Endodermal cell (in vitro differentiated cells): Measurements from ENCODE around the gene PFDN1. TPM values are rescaled to one million over a fixed set of nuclear protein-coding genes. Genes with fewer than 3 reads are reported as not detected.

Source experiments
- DNase-seq: peaks from one replicate; pipeline ENCODE4 v3.0.0-alpha.2; 2017
- H3K27ac ChIP-seq: 2 replicates; pipeline ENCODE4 v1.5.1; 2013; ENCODE audit warnings: mild to moderate bottlenecking, low read depth, low read length, moderate library complexity
- H3K27me3 ChIP-seq: 2 replicates; pipeline ENCODE4 v1.6.1; 2013; ENCODE audit warnings: mild to moderate bottlenecking, low read length, moderate library complexity; ENCODE audit not compliant: insufficient read depth, control insufficient read depth, poor library complexity, severe bottlenecking
- H3K36me3 ChIP-seq: 2 replicates; pipeline ENCODE4 v1.7.0; 2013; ENCODE audit warnings: mild to moderate bottlenecking, low read length, moderate library complexity; ENCODE audit not compliant: control insufficient read depth, insufficient read depth
- H3K4me1 ChIP-seq: one replicate; pipeline ENCODE4 v1.7.0; 2013; ENCODE audit warnings: low read length; ENCODE audit not compliant: control insufficient read depth, insufficient read depth
- H3K4me3 ChIP-seq: 2 replicates; pipeline ENCODE4 v1.5.1; 2013; ENCODE audit warnings: mild to moderate bottlenecking, low read length, moderate library complexity
- H3K9ac ChIP-seq: 2 replicates; pipeline ENCODE4 v1.6.1; 2013; ENCODE audit warnings: mild to moderate bottlenecking, low read length, moderate library complexity; ENCODE audit not compliant: poor library complexity, severe bottlenecking; ENCODE audit errors: extremely low read depth
- H3K9me3 ChIP-seq: 2 replicates; pipeline ENCODE4 v1.6.1; 2013; ENCODE audit warnings: mild to moderate bottlenecking, low read length, moderate library complexity; ENCODE audit not compliant: control insufficient read depth
- H3K27ac Mint-ChIP-seq: 2 replicates; pipeline ENCODE4 v1.8.0; 2020; ENCODE audit warnings: mixed read lengths
- H3K27me3 Mint-ChIP-seq: 2 replicates; pipeline ENCODE4 v1.8.0; 2021; ENCODE audit warnings: mild to moderate bottlenecking, mixed read lengths; ENCODE audit not compliant: insufficient read depth
- H3K36me3 Mint-ChIP-seq: 2 replicates; pipeline ENCODE4 v1.8.0; 2020; ENCODE audit warnings: low read depth, mixed read lengths
- H3K4me1 Mint-ChIP-seq: 2 replicates; pipeline ENCODE4 v1.8.0; 2020; ENCODE audit warnings: mixed read lengths
- H3K4me3 Mint-ChIP-seq: 2 replicates; pipeline ENCODE4 v1.8.0; 2020; ENCODE audit warnings: mild to moderate bottlenecking, moderate library complexity, mixed read lengths
- H3K9me3 Mint-ChIP-seq: 2 replicates; pipeline ENCODE4 v1.8.0; 2020; ENCODE audit warnings: mild to moderate bottlenecking, mixed read lengths
- WGBS, 2 experiments: methylation state at CpG; one replicate each; pipeline versions ENCODE4 v1.1.5 to v1.1.7; 2013; ENCODE audit warnings: missing lambda C conversion rate in 2 of 2, mixed read lengths in 1 of 2; ENCODE audit not compliant: insufficient coverage in 1 of 2, insufficient read length in 1 of 2; 5-methylcytosine and 5-hydroxymethylcytosine counted together
- total RNA-seq, 2 donors: library from RNA; stranded (reverse); fragmentation: NEBNext Ultra II Directional in 1 of 2; extraction: Animal tissue kit (Norgen Biotek cat#: 25700) in 1 of 2; gene quantifications; 2 replicates in 1 of 2; 3 replicates in 1 of 2; pipeline ENCODE4 v1.2.1, GENCODE V29; 2021
- TF ChIP-seq, protein P1 (sequence below): fragments of 200-600 bp; sonication (generic); conservative IDR thresholded peaks from 2 replicates; pipeline ENCODE4 v1.5.0; 2021; ENCODE audit warnings: antibody characterized with exemption, mild to moderate bottlenecking

PFDN1 gene
- total RNA-seq, 2 donors from 2014 or later: 62.9 to 64.4 TPM

DNA sequence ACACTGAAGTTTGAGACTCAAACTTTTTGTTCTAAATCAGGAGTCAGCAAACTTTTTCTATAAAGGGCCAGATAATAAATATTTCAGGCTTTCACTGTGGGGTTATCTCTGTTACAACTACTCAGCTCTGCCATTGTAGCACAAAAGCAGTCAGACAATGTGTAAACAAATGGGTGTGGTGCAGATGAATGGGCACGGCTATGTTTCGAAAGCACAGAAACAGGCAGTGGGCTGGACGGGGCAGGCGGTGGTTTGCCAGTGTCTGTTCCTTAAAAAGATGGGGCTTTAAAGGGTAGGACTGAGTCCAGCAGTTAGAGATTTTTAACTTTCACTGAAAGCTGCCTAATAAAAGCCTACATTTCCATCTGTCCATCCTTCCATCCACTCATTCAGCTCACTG, 48.9 kb downstream of the PFDN1 start:
- H3K27me3 Mint-ChIP-seq: no peaks in the 10 kb centered on the region
- H3K9me3 Mint-ChIP-seq: no peaks in the 10 kb centered on the region
- Histone ChIP-seq H3K9me3 (no peaks in the 10 kb centered on the region), H3K36me3 (peaks cover 28% of the 10 kb centered on the region), H3K4me1 (no peaks in the 10 kb centered on the region), H3K27ac (no peak overlapping the region), H3K4me3 (no peak overlapping the region), H3K9ac (no peak overlapping the region), H3K27me3 (no peaks in the 10 kb centered on the region)
- no peak for DNase-seq
- H3K27ac Mint-ChIP-seq: no peak overlapping the region
- peaks cover 33% of the 10 kb centered on the region for H3K36me3 Mint-ChIP-seq
- WGBS, 2 experiments: 90 to 91% methylated on average over 4 of the region's 4 CpGs
- TF ChIP-seq, protein P1, sequence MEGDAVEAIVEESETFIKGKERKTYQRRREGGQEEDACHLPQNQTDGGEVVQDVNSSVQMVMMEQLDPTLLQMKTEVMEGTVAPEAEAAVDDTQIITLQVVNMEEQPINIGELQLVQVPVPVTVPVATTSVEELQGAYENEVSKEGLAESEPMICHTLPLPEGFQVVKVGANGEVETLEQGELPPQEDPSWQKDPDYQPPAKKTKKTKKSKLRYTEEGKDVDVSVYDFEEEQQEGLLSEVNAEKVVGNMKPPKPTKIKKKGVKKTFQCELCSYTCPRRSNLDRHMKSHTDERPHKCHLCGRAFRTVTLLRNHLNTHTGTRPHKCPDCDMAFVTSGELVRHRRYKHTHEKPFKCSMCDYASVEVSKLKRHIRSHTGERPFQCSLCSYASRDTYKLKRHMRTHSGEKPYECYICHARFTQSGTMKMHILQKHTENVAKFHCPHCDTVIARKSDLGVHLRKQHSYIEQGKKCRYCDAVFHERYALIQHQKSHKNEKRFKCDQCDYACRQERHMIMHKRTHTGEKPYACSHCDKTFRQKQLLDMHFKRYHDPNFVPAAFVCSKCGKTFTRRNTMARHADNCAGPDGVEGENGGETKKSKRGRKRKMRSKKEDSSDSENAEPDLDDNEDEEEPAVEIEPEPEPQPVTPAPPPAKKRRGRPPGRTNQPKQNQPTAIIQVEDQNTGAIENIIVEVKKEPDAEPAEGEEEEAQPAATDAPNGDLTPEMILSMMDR: no peak
- peaks cover 23% of the 10 kb centered on the region for H3K4me1 Mint-ChIP-seq
- H3K4me3 Mint-ChIP-seq: no peak overlapping the region

DNA sequence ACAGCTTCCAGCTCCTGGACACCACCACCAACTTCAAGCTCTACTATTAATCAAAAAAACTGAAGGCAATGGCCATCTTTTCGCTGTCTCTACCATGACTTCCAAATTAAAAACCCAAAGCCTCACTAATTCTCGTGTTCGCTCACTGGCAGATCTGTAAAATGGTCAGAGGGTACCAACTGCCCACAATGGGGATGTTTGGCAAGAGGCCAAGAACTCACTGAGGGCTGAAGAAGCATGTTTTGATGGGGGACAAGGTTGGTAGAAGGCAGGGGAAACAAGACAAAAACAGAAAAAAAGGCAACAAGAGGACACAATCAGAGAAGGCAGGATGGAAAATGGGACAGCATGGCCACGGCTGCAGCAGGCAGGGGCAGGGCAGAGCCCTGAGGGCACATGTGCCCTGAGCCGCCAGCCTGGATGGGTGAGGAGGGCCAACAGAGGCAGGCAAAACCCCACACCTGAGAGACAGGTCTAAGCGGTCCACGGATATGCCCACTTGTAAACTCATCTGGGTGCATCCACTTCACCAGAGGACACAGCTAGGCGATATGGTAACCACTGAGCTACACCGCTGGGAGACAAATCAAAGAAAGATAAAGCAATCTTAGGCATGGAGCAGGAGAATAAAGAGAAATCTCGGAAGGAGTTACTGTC, 50.3 kb downstream of the PFDN1 start:
- H3K9me3 ChIP-seq: no peaks in the 10 kb centered on the region
- no peak overlapping the region for H3K4me3 ChIP-seq
- no peaks in the 10 kb centered on the region for H3K4me1 ChIP-seq
- Mint-ChIP-seq H3K4me1 (peaks cover 16% of the 10 kb centered on the region), H3K27me3 (no peaks in the 10 kb centered on the region), H3K27ac (no peak overlapping the region), H3K36me3 (peaks cover 29% of the 10 kb centered on the region), H3K9me3 (no peaks in the 10 kb centered on the region), H3K4me3 (no peak overlapping the region)
- TF ChIP-seq, protein P1: no peak
- H3K27ac ChIP-seq: no peak overlapping the region
- H3K27me3 ChIP-seq: no peaks in the 10 kb centered on the region
- H3K9ac ChIP-seq: no peak overlapping the region
- 96 to 100% methylated on average over 5 to 10 of the region's 10 CpGs for WGBS, 2 experiments
- H3K36me3 ChIP-seq: peaks cover 24% of the 10 kb centered on the region
- DNase-seq: no peak

DNA sequence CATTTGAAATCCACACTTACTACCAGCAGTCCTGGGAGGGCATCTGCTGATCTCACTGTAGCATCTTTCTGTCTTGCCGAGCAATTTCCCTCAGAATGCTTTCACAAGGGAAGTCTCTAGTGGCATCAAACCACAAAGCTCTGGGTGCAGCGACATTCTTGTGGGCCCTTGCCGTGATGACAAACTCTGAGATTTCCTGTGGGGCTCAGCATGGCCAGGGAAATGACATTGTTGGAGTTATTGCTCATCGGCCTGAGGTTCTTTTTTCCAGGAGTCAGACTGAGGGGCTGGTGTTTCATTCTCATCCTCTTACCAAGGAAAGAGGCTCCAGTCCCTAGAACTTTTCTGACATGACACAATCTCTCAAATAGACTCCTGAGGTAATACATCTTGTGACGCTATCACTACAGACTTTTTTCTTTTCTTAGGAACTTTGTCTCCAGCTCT, 51.4 kb downstream of the PFDN1 start:
- no peaks in the 10 kb centered on the region for H3K9me3 Mint-ChIP-seq
- 74 to 93% methylated on average over 5 of the region's 5 CpGs for WGBS, 2 experiments
- Histone ChIP-seq H3K4me3 (no peak overlapping the region), H3K9me3 (no peaks in the 10 kb centered on the region), H3K27ac (no peak overlapping the region), H3K36me3 (peaks cover 21% of the 10 kb centered on the region), H3K4me1 (no peaks in the 10 kb centered on the region), H3K9ac (no peak overlapping the region), H3K27me3 (no peaks in the 10 kb centered on the region)
- no peak overlapping the region for H3K27ac Mint-ChIP-seq
- no peak for DNase-seq
- H3K36me3 Mint-ChIP-seq: peaks cover 24% of the 10 kb centered on the region
- TF ChIP-seq, protein P1: no peak
- H3K4me3 Mint-ChIP-seq: no peak overlapping the region
- peaks cover 16% of the 10 kb centered on the region for H3K4me1 Mint-ChIP-seq
- no peaks in the 10 kb centered on the region for H3K27me3 Mint-ChIP-seq
